ENCODE data around the gene GLIS1. TPM values are rescaled to one million over a fixed set of nuclear protein-coding genes. Genes with fewer than 3 reads are reported as not detected.

Gene GLIS1
- total RNA-seq, 1 experiment from 2014 or later, result 0.24 TPM

DNA sequence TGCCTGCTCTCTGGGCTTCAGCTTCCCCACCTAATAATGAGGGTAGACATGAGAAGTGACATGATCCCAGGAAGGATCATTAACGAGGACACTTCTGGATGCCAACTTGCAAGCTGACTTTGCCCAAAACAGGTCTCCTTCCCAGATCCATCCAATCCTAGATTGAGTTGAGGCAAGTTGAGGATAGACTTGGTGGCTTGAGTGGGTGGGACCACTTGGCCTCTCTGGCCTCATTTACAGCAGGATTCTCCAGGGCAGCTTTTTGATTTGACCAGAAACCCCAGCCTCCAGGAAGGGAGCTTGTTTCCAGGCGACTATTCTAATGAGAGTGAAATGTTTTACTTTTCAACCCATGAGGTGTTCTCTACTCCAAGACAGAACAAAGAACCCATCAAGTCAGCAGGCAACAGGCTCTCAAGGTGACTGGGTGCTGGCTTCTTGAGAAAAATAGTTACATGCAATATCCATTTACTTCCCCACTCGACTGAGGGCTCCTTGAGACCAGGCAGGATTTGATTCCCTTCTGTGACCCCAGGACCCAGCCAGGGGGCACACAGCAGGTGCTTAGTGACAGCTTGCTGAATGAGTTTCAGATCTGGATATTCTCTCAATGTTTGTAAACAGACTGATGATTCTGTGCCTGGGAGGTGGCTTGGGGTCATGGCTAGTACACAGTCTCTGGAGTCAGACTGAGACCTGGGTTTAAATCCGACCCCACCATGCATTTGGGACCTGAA lies 151.5 kb downstream of the GLIS1 start:
- ATAC-seq, result no peak
- Mint-ChIP-seq H3K36me3 (no peaks in the 10 kb centered on the region), H3K27me3 (ENCODE audit: low read depth) (no peaks in the 10 kb centered on the region; the same call in 1 of the 2 replicates), H3K4me3 (no peak overlapping the region), H3K9me3 (no peaks in the 10 kb centered on the region), H3K4me1 (peaks cover 27% of the 10 kb centered on the region), H3K27ac (no peak overlapping the region)
- POLR2A ChIA-PET, result no interaction called here
- CTCF ChIA-PET, result interaction anchor here (2.4 to 3.3 kb wide), 2 partner anchors 10 to 101 kb away, joined by 12 to 19 read pairs; no protein-coding TSS in a partner anchor
- DNase-seq (ENCODE audit: low spot score), result no peak
- TF ChIP-seq, protein P1, sequence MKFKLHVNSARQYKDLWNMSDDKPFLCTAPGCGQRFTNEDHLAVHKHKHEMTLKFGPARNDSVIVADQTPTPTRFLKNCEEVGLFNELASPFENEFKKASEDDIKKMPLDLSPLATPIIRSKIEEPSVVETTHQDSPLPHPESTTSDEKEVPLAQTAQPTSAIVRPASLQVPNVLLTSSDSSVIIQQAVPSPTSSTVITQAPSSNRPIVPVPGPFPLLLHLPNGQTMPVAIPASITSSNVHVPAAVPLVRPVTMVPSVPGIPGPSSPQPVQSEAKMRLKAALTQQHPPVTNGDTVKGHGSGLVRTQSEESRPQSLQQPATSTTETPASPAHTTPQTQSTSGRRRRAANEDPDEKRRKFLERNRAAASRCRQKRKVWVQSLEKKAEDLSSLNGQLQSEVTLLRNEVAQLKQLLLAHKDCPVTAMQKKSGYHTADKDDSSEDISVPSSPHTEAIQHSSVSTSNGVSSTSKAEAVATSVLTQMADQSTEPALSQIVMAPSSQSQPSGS (CRISPR knock-in tag; IDR thresholded peaks at IDR 0.05; ENCODE audit: borderline replicate concordance, low read depth), result no peak
- no peak for TF ChIP-seq ZNF263 (CRISPR knock-in tag; IDR thresholded peaks at IDR 0.05; ENCODE audit: low read depth)
- TF ChIP-seq, protein P2, sequence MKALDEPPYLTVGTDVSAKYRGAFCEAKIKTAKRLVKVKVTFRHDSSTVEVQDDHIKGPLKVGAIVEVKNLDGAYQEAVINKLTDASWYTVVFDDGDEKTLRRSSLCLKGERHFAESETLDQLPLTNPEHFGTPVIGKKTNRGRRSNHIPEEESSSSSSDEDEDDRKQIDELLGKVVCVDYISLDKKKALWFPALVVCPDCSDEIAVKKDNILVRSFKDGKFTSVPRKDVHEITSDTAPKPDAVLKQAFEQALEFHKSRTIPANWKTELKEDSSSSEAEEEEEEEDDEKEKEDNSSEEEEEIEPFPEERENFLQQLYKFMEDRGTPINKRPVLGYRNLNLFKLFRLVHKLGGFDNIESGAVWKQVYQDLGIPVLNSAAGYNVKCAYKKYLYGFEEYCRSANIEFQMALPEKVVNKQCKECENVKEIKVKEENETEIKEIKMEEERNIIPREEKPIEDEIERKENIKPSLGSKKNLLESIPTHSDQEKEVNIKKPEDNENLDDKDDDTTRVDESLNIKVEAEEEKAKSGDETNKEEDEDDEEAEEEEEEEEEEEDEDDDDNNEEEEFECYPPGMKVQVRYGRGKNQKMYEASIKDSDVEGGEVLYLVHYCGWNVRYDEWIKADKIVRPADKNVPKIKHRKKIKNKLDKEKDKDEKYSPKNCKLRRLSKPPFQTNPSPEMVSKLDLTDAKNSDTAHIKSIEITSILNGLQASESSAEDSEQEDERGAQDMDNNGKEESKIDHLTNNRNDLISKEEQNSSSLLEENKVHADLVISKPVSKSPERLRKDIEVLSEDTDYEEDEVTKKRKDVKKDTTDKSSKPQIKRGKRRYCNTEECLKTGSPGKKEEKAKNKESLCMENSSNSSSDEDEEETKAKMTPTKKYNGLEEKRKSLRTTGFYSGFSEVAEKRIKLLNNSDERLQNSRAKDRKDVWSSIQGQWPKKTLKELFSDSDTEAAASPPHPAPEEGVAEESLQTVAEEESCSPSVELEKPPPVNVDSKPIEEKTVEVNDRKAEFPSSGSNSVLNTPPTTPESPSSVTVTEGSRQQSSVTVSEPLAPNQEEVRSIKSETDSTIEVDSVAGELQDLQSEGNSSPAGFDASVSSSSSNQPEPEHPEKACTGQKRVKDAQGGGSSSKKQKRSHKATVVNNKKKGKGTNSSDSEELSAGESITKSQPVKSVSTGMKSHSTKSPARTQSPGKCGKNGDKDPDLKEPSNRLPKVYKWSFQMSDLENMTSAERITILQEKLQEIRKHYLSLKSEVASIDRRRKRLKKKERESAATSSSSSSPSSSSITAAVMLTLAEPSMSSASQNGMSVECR (CRISPR knock-in tag; IDR thresholded peaks at IDR 0.05; ENCODE audit: borderline replicate concordance), result no peak

- no peak overlapping the region for H3K4me3 Mint-ChIP-seq
- H3K4me1 Mint-ChIP-seq, result peaks cover 26% of the 10 kb centered on the region
- ChIA-PET CTCF (interaction anchor here (1.5 to 3.3 kb wide), 3 partner anchors 10 to 308 kb away, joined by 3 to 19 read pairs (median 12); no protein-coding TSS in a partner anchor), POLR2A (no interaction called here)
- no peaks in the 10 kb centered on the region for H3K36me3 Mint-ChIP-seq
- no peak for DNase-seq (ENCODE audit: low spot score)
- H3K27me3 Mint-ChIP-seq (ENCODE audit: low read depth), result no peaks in the 10 kb centered on the region; the same call in 1 of the 2 replicates
- H3K27ac Mint-ChIP-seq, result no peak overlapping the region; the same call in 1 of the 2 replicates
- H3K9me3 Mint-ChIP-seq, result no peaks in the 10 kb centered on the region
- no peak for ATAC-seq
- no peak for TF ChIP-seq CREM (CRISPR knock-in tag; IDR thresholded peaks at IDR 0.05)
- TF ChIP-seq FOXJ3 (CRISPR knock-in tag; IDR thresholded peaks at IDR 0.05; ENCODE audit: borderline replicate concordance), result no peak
- no peak for TF ChIP-seq ZMAT4 (CRISPR knock-in tag; IDR thresholded peaks at IDR 0.05)
- TF ChIP-seq, protein P1 (CRISPR knock-in tag; IDR thresholded peaks at IDR 0.05; ENCODE audit: borderline replicate concordance, low read depth), result no peak
- TF ChIP-seq ZNF532 (CRISPR knock-in tag; IDR thresholded peaks at IDR 0.05; ENCODE audit: borderline replicate concordance), result no peak
- TF ChIP-seq SP1 (CRISPR knock-in tag; conservative IDR thresholded peaks at IDR 0.05), result no peak
- no peak for TF ChIP-seq NR2C2 (CRISPR knock-in tag; IDR thresholded peaks at IDR 0.05)
- no peak for TF ChIP-seq SMAD4 (CRISPR knock-in tag; IDR thresholded peaks at IDR 0.05)
- TF ChIP-seq ZNF232 (CRISPR knock-in tag; IDR thresholded peaks at IDR 0.05), result no peak
- no peak for TF ChIP-seq AFF4 (CRISPR knock-in tag; IDR thresholded peaks at IDR 0.05; ENCODE audit: borderline replicate concordance)
- no peak for TF ChIP-seq GRHL2 (CRISPR knock-in tag; IDR thresholded peaks at IDR 0.05; ENCODE audit: insufficient replicate concordance, severe bottlenecking)
Measured at GRCh38 chr1:53586765-53587164, 152.2 kb downstream of the GLIS1 start.
